GM19467 (cell line): Measurements from ENCODE around the gene COL4A2.
A peak's percentile ranks its signal among the peaks of the same experiment; 100 is the strongest.
"Not testable (repeated sequence)": the region's sequence is repeated elsewhere in the genome, so short reads cannot be mapped to it uniquely, and the experiment has no call there.

Experiments used
- ATAC-seq: cut with Tn5 transposase; IDR thresholded peaks from one replicate; pipeline ENCODE4 v1.9.1; 2021; ENCODE audit warnings: mild to moderate bottlenecking, moderate library complexity; ENCODE audit not compliant: unreplicated experiment

COL4A2 gene

GRCh38 chr13:110449219-110450015 is 142.3 kb downstream of the COL4A2 start:
- no peak for ATAC-seq

- no peak for ATAC-seq
Measured at GRCh38 chr13:110450016-110450900, 143.2 kb downstream of the COL4A2 start.

- ATAC-seq, result no peak
Measured at GRCh38 chr13:110450941-110451730, 144.1 kb downstream of the COL4A2 start.

GRCh38 chr13:110453091-110453490 is 146.0 kb downstream of the COL4A2 start:
- ATAC-seq, result not testable (repeated sequence)

- no peak for ATAC-seq
Measured at GRCh38 chr13:110453797-110454196, 146.7 kb downstream of the COL4A2 start.

- ATAC-seq, result no peak
Measured at GRCh38 chr13:110454227-110454859, 147.3 kb downstream of the COL4A2 start.

- ATAC-seq, result no peak
Measured at GRCh38 chr13:110454956-110455355, 147.9 kb downstream of the COL4A2 start.

- no peak for ATAC-seq
Measured at GRCh38 chr13:110455444-110455843, 148.4 kb downstream of the COL4A2 start.

- peak; percentile 98 for ATAC-seq
Measured at GRCh38 chr13:110455941-110456340, 148.9 kb downstream of the COL4A2 start.

GRCh38 chr13:110456550-110456949 is 149.5 kb downstream of the COL4A2 start:
- no peak for ATAC-seq

GRCh38 chr13:110457361-110457760 is 150.3 kb downstream of the COL4A2 start:
- no peak for ATAC-seq

GRCh38 chr13:110458017-110458416 is 150.9 kb downstream of the COL4A2 start:
- ATAC-seq, result no peak

- no peak for ATAC-seq
Measured at GRCh38 chr13:110458594-110459365, 151.7 kb downstream of the COL4A2 start.

GRCh38 chr13:110462091-110462490 is 155.0 kb downstream of the COL4A2 start:
- no peak for ATAC-seq

GRCh38 chr13:110463156-110463555 is 156.1 kb downstream of the COL4A2 start:
- no peak for ATAC-seq

GRCh38 chr13:110463871-110464510 is 156.9 kb downstream of the COL4A2 start:
- ATAC-seq, result no peak

GRCh38 chr13:110464556-110465333 is 157.7 kb downstream of the COL4A2 start:
- no peak for ATAC-seq

- no peak for ATAC-seq
Measured at GRCh38 chr13:110465696-110466095, 158.6 kb downstream of the COL4A2 start.
